Mesothelial cell of epicardium (in vitro differentiated cells): ENCODE measurements around the gene C9orf152. TPM values are rescaled to one million over a fixed set of nuclear protein-coding genes. Genes with fewer than 3 reads are reported as not detected.
"Not testable (repeated sequence)": the region's sequence is repeated elsewhere in the genome, so short reads cannot be mapped to it uniquely, and the experiment has no call there.

Experiments used
- DNase-seq, 2 experiments: peaks; one replicate each; pipeline ENCODE4 v3.0.0; 2021; ENCODE audit warnings: low spot score in 2 of 2; ENCODE audit not compliant: unreplicated experiment in 2 of 2
- H3K27ac Mint-ChIP-seq: 2 replicates; pipeline ENCODE4 v1.8.0; 2021; ENCODE audit warnings: mixed read lengths
- H3K27me3 Mint-ChIP-seq: 2 replicates; pipeline ENCODE4 v1.8.0; 2021; ENCODE audit warnings: low read depth, mixed read lengths
- H3K36me3 Mint-ChIP-seq: 2 replicates; pipeline ENCODE4 v1.8.0; 2021; ENCODE audit warnings: mixed read lengths
- H3K4me1 Mint-ChIP-seq: 2 replicates; pipeline ENCODE4 v1.8.0; 2021; ENCODE audit warnings: mixed read lengths
- H3K4me3 Mint-ChIP-seq: 2 replicates; pipeline ENCODE4 v1.8.0; 2021; ENCODE audit warnings: mild to moderate bottlenecking, moderate library complexity, mixed read lengths
- H3K9me3 Mint-ChIP-seq: 2 replicates; pipeline ENCODE4 v1.8.0; 2021; ENCODE audit warnings: mixed read lengths
- CTCF ChIP-seq: fragments of 200-600 bp; sonication (generic); IDR thresholded peaks from one replicate; pipeline ENCODE4 v1.5.0; 2021; ENCODE audit warnings: antibody characterized with exemption; ENCODE audit not compliant: unreplicated experiment
- total RNA-seq: library from RNA; stranded (reverse); gene quantifications from 3 replicates; pipeline ENCODE4 v1.2.1, GENCODE V29; 2021

Gene C9orf152
- total RNA-seq, 1 donor from 2014 or later = not detected

DNA sequence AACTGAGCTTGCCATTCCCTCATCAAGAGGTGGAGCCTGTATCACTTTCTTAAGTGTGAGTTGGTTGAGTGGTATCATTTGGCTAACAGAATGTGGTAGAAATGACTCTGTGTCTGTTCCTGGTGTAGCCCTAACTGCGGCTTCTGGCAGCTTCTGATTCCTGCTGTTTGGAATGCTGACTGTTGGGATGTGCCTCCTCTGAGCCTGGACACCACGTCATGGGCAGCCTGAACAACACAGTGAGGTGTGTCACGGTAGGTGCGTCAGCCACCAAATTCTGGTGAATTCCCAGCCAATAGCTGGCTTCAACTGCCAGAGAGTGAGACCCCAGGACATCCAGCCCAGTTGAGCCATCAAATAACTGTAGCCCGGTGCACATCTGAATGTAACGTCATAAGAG lies 6.1 kb upstream of the C9orf152 start:
- TF ChIP-seq CTCF = no peak
- no peak overlapping the region for H3K4me3 Mint-ChIP-seq
- no peak for DNase-seq

DNA sequence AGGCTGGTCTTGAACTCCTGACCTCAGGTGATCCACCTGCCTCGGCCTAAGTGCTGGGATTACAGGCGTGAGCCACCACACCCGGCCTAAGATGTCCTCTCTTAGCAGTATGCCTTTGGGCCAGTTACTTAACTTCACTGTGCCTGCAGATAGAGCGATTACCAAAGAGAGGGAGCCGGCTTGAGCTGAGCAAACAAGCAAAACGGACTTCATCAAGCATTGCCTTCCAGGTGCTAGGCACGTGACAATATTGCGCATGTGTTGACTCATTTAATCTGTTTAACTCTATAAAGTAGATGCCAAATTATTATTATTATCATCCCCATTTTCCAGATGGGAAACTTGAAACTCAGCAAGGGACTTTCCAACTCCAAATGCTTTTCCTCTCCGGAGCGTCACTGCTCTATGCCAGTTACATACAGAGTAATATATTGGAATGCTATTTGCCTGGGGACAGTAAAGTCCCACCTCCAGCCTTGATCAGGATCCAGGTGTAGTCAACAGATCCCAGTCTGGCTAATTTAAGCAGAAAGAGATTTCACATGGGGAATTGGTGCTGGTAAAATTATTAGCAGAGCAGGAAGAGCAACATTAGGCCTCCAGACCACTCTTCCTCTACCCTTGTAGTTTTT lies 5.6 kb upstream of the C9orf152 start:
- peaks cover 5% of the 10 kb centered on the region for H3K27me3 Mint-ChIP-seq
- no peaks in the 10 kb centered on the region for H3K36me3 Mint-ChIP-seq
- no peak for DNase-seq
- TF ChIP-seq CTCF = no peak
- no peak overlapping the region for H3K4me3 Mint-ChIP-seq
- H3K4me1 Mint-ChIP-seq = peaks cover 5% of the 10 kb centered on the region
- peaks cover 11% of the 10 kb centered on the region for H3K9me3 Mint-ChIP-seq
- H3K27ac Mint-ChIP-seq = no peak overlapping the region

More for the DNA sequence above, 6.1 kb upstream of the C9orf152 start:
- no peaks in the 10 kb centered on the region for H3K36me3 Mint-ChIP-seq
- H3K4me1 Mint-ChIP-seq = peaks cover 5% of the 10 kb centered on the region
- peaks cover 11% of the 10 kb centered on the region for H3K9me3 Mint-ChIP-seq
- H3K27me3 Mint-ChIP-seq = peaks cover 4% of the 10 kb centered on the region
- H3K27ac Mint-ChIP-seq = no peak overlapping the region

- Mint-ChIP-seq H3K36me3 (no peaks in the 10 kb centered on the region), H3K9me3 (peaks cover 5% of the 10 kb centered on the region), H3K4me3 (no peak overlapping the region), H3K4me1 (peaks cover 3% of the 10 kb centered on the region), H3K27me3 (peaks cover 11% of the 10 kb centered on the region), H3K27ac (no peak overlapping the region)
- no peak for DNase-seq
- TF ChIP-seq CTCF = no peak
Observed at GRCh38 chr9:110207071-110207641, 803 bp downstream of the C9orf152 start.

- Mint-ChIP-seq H3K36me3 (no peaks in the 10 kb centered on the region), H3K4me1 (peaks cover 3% of the 10 kb centered on the region), H3K27ac (no peak overlapping the region), H3K9me3 (peaks cover under 1% of the 10 kb centered on the region), H3K27me3 (peaks cover 13% of the 10 kb centered on the region), H3K4me3 (no peak overlapping the region)
- no peak for DNase-seq
- no peak for TF ChIP-seq CTCF
Observed at GRCh38 chr9:110206389-110206788, 1.6 kb downstream of the C9orf152 start.

GRCh38 chr9:110205612-110206011 lies 2.3 kb downstream of the C9orf152 start:
- not testable (repeated sequence) for H3K4me3 Mint-ChIP-seq, DNase-seq, H3K27ac Mint-ChIP-seq, H3K9me3 Mint-ChIP-seq, H3K4me1 Mint-ChIP-seq, H3K36me3 Mint-ChIP-seq
- peaks cover 13% of the 10 kb centered on the region for H3K27me3 Mint-ChIP-seq

GRCh38 chr9:110202232-110202631 lies 5.7 kb downstream of the C9orf152 start:
- H3K27ac Mint-ChIP-seq = no peak overlapping the region
- peaks cover 6% of the 10 kb centered on the region for H3K27me3 Mint-ChIP-seq
- H3K36me3 Mint-ChIP-seq = no peaks in the 10 kb centered on the region
- H3K4me1 Mint-ChIP-seq = peaks cover 1% of the 10 kb centered on the region
- no peak for DNase-seq
- H3K9me3 Mint-ChIP-seq = no peaks in the 10 kb centered on the region
- no peak overlapping the region for H3K4me3 Mint-ChIP-seq
- TF ChIP-seq CTCF = no peak
